HEK293T (cell line): Measurements from ENCODE around the gene BTBD1.

ENCODE experiments used
- CTCF ChIA-PET: fragments of 350-600 bp; formaldehyde crosslinking; extraction: SDS; loops from one replicate; lab custom pipeline; 2021; ENCODE audit warnings: antibody characterized with exemption, inconsistent platforms; lab: Yijun Ruan, JAX
- POLR2A ChIA-PET: fragments of 350-600 bp; formaldehyde crosslinking; extraction: SDS; loops from one replicate; lab custom pipeline; 2020; ENCODE audit warnings: antibody characterized with exemption, inconsistent platforms; lab: Yijun Ruan, JAX
- DNase-seq: peaks from one replicate; pipeline ENCODE4 v3.0.0; 2012; ENCODE audit warnings: mixed read lengths; ENCODE audit errors: extremely low spot score
- ARNT ChIP-seq: fragments of 450-650 bp; IDR thresholded peaks from 2 replicates; pipeline ENCODE4 v1.6.1; 2017; ENCODE audit warnings: mild to moderate bottlenecking
- BHLHE40 ChIP-seq: fragments of 450-650 bp; IDR thresholded peaks from 2 replicates; pipeline ENCODE4 v1.6.1; 2016; ENCODE audit warnings: mild to moderate bottlenecking, moderate library complexity, borderline replicate concordance
- CTBP1 ChIP-seq: fragments of 450-650 bp; IDR thresholded peaks from 2 replicates; pipeline ENCODE4 v1.6.1; 2016; ENCODE audit warnings: borderline replicate concordance
- ELF4 ChIP-seq: fragments of 450-650 bp; IDR thresholded peaks from 2 replicates; pipeline ENCODE4 v1.6.1; 2017; ENCODE audit warnings: antibody characterized with exemption
- FOXA1 ChIP-seq: fragments of 450-650 bp; IDR thresholded peaks from 2 replicates; pipeline ENCODE4 v1.6.1; 2016; ENCODE audit warnings: mild to moderate bottlenecking
- FOXK2 ChIP-seq: fragments of 450-650 bp; IDR thresholded peaks from 2 replicates; pipeline ENCODE4 v1.6.1; 2016; ENCODE audit warnings: mild to moderate bottlenecking
- FOXM1 ChIP-seq: fragments of 450-650 bp; IDR thresholded peaks from 2 replicates; pipeline ENCODE4 v1.6.1; 2017; ENCODE audit warnings: mild to moderate bottlenecking, borderline replicate concordance
- HDGF ChIP-seq: fragments of 450-650 bp; IDR thresholded peaks from 2 replicates; pipeline ENCODE4 v1.6.1; 2017; ENCODE audit warnings: antibody characterized with exemption, borderline replicate concordance
- L3MBTL2 ChIP-seq: fragments of 450-650 bp; conservative IDR thresholded peaks from 2 replicates; pipeline ENCODE4 v1.6.1; 2016; ENCODE audit warnings: mild to moderate bottlenecking
- LEF1 ChIP-seq: fragments of 450-650 bp; IDR thresholded peaks from 2 replicates; pipeline ENCODE4 v1.6.1; 2017; ENCODE audit warnings: mild to moderate bottlenecking, borderline replicate concordance
- NFRKB ChIP-seq: fragments of 450-650 bp; IDR thresholded peaks from 2 replicates; pipeline ENCODE4 v1.6.1; 2016; ENCODE audit warnings: mild to moderate bottlenecking, moderate library complexity
- SP1 ChIP-seq: fragments of 450-650 bp; IDR thresholded peaks from 2 replicates; pipeline ENCODE4 v1.6.1; 2017
- SUZ12 ChIP-seq: fragments of 450-650 bp; IDR thresholded peaks from 2 replicates; pipeline ENCODE4 v1.6.1; 2016; ENCODE audit warnings: mild to moderate bottlenecking
- TARDBP ChIP-seq: fragments of 450-650 bp; IDR thresholded peaks from 2 replicates; pipeline ENCODE4 v1.6.1; 2016
- ZNF384 ChIP-seq: fragments of 450-650 bp; IDR thresholded peaks from 2 replicates; pipeline ENCODE4 v1.6.1; 2016
- TF ChIP-seq, protein P1 (sequence below): fragments of 450-650 bp; IDR thresholded peaks from 2 replicates; pipeline ENCODE4 v1.6.1; 2016

The BTBD1 gene

DNA sequence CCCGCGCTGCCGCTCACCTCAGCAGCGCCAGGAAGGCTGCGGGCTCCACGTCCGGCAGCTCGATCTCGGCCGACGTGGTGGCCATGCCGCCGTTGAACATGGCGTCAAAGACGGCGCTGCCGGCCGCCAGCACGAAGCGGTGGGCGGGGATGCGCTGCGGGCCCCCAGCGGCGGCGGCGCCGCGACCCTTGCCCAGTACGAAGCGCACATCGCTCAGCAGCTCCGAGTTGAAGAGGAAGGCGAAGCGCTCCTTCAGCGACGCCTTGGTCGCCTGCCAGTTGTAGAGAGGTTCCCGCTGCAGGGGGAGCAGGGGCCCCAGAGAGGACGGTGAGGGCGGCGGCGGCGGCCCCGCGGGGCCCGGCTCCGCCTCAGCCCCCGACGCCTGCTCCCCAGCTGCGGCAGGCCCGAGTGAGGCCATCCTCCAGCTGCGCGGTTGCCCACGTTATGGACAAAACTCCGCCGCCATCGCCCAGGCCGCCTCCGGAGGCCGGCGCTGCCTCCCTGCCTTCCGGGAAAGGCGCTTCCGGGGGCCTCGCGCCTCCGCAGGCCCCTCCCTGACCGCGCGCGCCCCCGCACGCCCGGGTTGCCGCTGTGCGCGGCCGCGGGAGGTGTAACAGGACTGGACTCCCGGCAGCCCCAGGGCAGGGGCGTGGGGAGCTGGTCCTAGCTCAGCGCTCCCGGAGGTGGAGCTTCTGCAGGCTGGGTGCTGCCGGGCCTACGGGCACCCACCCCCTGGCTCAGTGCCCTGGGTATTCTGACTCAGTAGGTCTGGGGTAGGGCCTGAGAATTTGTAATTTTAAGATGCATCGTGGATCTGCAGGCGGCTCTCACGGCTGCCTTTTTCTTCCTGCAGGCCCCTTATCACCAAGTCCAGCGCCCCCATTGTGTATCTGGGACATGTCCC lies at the start of gene BTBD1:
Gene BTBD1, minus strand, starts transcription at position 519 of the 904 bp plus-strand sequence. Its CDS starts 101 bp downstream, at position 418.
- POLR2A ChIA-PET = interaction anchor here (0.6 to 1.7 kb wide), 15 partner anchors 10 to 317 kb away, joined by 3 to 14 read pairs (median 4); partner anchors contain the start of gene C15orf40
- DNase-seq = peak; percentile 94
- CTCF ChIA-PET = interaction anchor here (0.6 to 1.4 kb wide), 2 partner anchors 55 to 198 kb away, joined by 3 read pairs; no protein-coding TSS in a partner anchor
- TF ChIP-seq FOXM1 (peak; percentile 98), SP1 (no peak), ELF4 (no peak), LEF1 (peak; percentile 36; the same call in 1 of the 2 replicates), BHLHE40 (no peak)

DNA sequence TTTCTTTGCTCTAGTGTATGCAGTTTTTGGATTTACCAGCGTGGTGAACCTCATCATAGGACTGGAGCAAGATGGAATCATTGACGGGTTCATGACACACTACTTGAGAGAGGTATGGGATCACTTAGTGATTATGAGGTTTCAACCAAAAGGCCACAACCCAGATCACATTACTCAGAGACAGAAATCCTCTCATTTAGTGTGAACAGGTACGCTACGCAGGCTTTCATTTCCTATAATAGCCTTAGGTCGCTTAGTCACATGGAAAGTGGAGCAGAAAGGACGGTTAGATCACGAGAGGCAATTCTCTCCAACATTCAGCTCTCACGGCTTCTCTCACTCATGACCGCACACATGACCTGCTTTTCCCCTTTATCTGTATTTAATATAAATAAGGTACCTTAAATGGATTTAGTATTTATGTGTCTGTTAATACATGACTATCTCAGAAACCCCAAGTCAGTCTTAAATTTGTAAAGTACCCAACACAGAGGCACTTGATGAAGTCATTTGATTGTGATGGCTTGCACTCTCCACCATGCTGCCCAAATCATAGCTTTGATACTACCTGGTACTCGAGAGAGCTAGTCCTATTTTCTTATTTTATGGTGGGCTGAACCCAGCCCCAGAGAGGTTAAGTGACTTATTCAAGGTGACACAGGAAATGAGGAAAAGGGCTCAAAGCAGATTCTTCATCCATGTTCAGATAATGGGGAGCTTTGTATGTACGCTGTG lies 48.9 kb upstream of the BTBD1 start:
- no peak for DNase-seq
- POLR2A ChIA-PET = no interaction called here
- no peak for TF ChIP-seq SUZ12
- TF ChIP-seq SP1 = no peak
- no peak for TF ChIP-seq LEF1
- no peak for TF ChIP-seq ARNT
- TF ChIP-seq, protein P1, sequence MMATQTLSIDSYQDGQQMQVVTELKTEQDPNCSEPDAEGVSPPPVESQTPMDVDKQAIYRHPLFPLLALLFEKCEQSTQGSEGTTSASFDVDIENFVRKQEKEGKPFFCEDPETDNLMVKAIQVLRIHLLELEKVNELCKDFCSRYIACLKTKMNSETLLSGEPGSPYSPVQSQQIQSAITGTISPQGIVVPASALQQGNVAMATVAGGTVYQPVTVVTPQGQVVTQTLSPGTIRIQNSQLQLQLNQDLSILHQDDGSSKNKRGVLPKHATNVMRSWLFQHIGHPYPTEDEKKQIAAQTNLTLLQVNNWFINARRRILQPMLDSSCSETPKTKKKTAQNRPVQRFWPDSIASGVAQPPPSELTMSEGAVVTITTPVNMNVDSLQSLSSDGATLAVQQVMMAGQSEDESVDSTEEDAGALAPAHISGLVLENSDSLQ = no peak
- TF ChIP-seq CTBP1 = no peak
- TF ChIP-seq ZNF384 = no peak
- CTCF ChIA-PET = no interaction called here

DNA sequence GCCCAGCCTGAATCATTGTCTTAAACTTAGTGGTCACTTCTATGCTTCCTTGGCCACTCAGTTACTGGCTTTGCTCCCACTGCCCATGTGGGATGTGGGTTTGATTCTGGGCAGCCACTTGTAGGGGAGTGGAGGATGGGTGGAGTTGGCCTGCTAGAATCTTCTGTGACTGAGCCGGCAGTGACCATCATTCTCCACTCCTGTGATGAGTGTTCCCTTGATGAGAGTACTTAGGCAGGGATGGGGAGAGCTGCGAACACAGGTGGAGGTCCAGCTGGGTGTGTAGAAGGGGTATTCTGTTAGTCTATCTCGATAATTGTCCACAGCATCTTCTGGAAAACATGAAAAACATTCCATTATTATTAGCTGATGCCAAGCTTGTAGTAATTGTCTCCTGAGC lies 48.4 kb upstream of the BTBD1 start:
- ChIA-PET POLR2A (no interaction called here), CTCF (no interaction called here)
- no peak for DNase-seq
- TF ChIP-seq HDGF (no peak), FOXM1 (no peak), L3MBTL2 (no peak), LEF1 (no peak), ELF4 (no peak), FOXA1 (no peak), TARDBP (no peak), SUZ12 (no peak)
- TF ChIP-seq, protein P1 = no peak

DNA sequence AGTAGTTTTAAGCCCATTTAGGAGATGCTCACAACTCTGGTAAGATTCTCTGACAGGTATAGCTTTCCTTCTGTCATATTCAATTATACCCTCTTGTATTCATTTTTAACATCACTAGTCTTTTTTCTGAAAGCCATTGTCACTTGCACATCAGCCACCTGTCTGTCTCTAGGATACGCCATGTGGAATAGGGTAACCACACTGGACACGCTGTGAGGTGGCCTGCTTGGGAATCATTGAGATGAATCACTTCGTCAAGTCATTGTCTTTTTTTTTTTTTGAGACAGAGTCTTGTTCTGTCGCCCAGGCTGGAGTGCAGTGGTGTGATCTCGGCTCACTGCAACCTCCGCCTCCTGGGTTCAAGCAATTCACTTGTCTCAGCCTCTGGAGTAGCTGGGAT lies 47.8 kb upstream of the BTBD1 start:
- TF ChIP-seq BHLHE40 = no peak
- TF ChIP-seq L3MBTL2 = no peak
- TF ChIP-seq, protein P1 = no peak
- no peak for TF ChIP-seq ZNF384
- TF ChIP-seq FOXA1 = no peak
- TF ChIP-seq CTBP1 = no peak
- TF ChIP-seq HDGF = no peak
- no peak for TF ChIP-seq LEF1
- TF ChIP-seq TARDBP = no peak
- no peak for TF ChIP-seq SUZ12
- TF ChIP-seq NFRKB = no peak
- TF ChIP-seq ARNT = no peak
- no peak for TF ChIP-seq FOXK2
- no peak for TF ChIP-seq SP1
- TF ChIP-seq ELF4 = no peak
- TF ChIP-seq FOXM1 = no peak
- ChIA-PET CTCF (no interaction called here), POLR2A (no interaction called here)
- DNase-seq = no peak

DNA sequence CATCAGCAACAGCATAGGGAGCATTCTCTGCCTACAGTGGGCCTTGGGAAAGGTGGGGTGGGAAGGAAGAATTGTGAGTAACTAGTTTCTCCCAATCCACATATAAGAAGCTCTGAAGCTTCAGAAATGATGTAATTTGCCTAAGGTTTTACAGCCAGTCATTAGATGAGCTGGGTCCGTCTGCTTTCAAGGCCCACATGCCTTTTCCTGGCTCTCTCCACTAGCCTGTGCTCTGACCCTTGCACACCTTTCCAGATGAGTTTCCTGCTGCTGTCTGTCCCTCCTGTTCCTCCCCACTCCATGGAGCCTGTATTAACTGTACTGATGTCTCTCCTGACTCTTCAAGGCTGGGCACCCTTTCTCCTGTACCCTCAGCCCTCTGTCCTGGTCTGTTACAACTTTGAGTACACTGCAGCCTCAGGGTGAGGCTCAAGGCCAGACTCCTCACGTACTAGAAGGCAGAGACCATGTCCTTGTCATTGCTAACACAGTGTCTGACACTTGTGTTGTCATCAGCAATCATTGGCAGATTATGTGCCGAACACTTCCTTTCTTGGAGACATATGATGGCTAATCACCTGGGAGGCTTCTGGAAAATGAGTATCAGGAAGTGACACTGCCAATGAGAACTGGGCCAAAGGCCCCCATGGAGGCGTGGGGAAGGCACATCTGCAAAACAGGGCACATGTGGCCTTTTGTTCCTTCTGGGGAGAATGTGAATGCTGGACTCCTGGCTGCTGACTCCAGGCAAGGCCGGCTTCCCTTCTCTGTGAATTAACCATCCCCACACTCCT lies 47.0 kb upstream of the BTBD1 start:
- ChIA-PET CTCF (no interaction called here), POLR2A (no interaction called here)
- TF ChIP-seq, protein P1 = no peak
- TF ChIP-seq BHLHE40 = no peak
- TF ChIP-seq CTBP1 = no peak
- no peak for DNase-seq
